Liver (tissue), 3 donors: Measurements from ENCODE around the gene ANK3.

Source experiments
- JUND ChIP-seq, 2 donors: IDR thresholded peaks; 2 replicates each; pipeline ENCODE4 v1.6.1; 2016; ENCODE audit warnings: antibody characterized with exemption in 2 of 2
- NR2F2 ChIP-seq: IDR thresholded peaks from 2 replicates; pipeline ENCODE4 v1.6.1; 2016; ENCODE audit warnings: antibody characterized with exemption
- TAF1 ChIP-seq: conservative IDR thresholded peaks from 2 replicates; pipeline ENCODE4 v1.6.1; 2016; ENCODE audit warnings: antibody characterized with exemption, mild to moderate bottlenecking
- TF ChIP-seq, protein P1 (sequence below): IDR thresholded peaks from 2 replicates; pipeline ENCODE4 v1.6.1; 2016; ENCODE audit warnings: antibody characterized with exemption, mild to moderate bottlenecking
- TF ChIP-seq, protein P2 (sequence below): fragments of 150-350 bp; IDR thresholded peaks from 2 replicates; pipeline ENCODE4 v1.5.1; 2017; ENCODE audit warnings: improper control_type of control experiment, low read depth, low read length; ENCODE audit not compliant: missing input control
- donor health status: healthy.
- donor health status: healthy.

DNA sequence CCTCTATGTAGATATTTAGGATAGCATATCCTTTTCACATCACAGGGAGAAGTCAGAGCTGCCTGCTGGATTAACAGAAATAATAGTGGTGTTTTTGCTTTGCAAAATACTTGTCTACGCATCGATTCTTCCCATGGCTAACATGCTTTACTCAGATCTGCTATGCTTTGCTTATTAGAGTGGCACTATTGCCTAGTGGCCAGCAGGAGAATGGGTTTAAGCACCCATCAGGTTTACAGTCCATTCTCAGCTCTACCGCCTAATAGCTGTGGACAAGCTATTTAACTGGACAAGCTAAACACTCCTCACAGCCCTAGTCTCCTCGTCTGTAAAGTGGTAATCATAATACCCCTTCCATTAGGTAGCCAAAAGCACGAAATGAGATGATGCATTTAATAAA lies 265.1 kb downstream of the ANK3 start:
- TF ChIP-seq, protein P1, sequence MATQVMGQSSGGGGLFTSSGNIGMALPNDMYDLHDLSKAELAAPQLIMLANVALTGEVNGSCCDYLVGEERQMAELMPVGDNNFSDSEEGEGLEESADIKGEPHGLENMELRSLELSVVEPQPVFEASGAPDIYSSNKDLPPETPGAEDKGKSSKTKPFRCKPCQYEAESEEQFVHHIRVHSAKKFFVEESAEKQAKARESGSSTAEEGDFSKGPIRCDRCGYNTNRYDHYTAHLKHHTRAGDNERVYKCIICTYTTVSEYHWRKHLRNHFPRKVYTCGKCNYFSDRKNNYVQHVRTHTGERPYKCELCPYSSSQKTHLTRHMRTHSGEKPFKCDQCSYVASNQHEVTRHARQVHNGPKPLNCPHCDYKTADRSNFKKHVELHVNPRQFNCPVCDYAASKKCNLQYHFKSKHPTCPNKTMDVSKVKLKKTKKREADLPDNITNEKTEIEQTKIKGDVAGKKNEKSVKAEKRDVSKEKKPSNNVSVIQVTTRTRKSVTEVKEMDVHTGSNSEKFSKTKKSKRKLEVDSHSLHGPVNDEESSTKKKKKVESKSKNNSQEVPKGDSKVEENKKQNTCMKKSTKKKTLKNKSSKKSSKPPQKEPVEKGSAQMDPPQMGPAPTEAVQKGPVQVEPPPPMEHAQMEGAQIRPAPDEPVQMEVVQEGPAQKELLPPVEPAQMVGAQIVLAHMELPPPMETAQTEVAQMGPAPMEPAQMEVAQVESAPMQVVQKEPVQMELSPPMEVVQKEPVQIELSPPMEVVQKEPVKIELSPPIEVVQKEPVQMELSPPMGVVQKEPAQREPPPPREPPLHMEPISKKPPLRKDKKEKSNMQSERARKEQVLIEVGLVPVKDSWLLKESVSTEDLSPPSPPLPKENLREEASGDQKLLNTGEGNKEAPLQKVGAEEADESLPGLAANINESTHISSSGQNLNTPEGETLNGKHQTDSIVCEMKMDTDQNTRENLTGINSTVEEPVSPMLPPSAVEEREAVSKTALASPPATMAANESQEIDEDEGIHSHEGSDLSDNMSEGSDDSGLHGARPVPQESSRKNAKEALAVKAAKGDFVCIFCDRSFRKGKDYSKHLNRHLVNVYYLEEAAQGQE = no peak
- no peak for TF ChIP-seq TAF1
- no peak for TF ChIP-seq NR2F2
- TF ChIP-seq, protein P2, sequence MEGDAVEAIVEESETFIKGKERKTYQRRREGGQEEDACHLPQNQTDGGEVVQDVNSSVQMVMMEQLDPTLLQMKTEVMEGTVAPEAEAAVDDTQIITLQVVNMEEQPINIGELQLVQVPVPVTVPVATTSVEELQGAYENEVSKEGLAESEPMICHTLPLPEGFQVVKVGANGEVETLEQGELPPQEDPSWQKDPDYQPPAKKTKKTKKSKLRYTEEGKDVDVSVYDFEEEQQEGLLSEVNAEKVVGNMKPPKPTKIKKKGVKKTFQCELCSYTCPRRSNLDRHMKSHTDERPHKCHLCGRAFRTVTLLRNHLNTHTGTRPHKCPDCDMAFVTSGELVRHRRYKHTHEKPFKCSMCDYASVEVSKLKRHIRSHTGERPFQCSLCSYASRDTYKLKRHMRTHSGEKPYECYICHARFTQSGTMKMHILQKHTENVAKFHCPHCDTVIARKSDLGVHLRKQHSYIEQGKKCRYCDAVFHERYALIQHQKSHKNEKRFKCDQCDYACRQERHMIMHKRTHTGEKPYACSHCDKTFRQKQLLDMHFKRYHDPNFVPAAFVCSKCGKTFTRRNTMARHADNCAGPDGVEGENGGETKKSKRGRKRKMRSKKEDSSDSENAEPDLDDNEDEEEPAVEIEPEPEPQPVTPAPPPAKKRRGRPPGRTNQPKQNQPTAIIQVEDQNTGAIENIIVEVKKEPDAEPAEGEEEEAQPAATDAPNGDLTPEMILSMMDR = no peak
- TF ChIP-seq JUND (IDR thresholded peaks at IDR 0.05) = no peak
